ENCODE results near the gene UBE2K.
"Not testable (repeated sequence)": the region's sequence is repeated elsewhere in the genome, so short reads cannot be mapped to it uniquely, and the experiment has no call there.

- TF ChIP-seq, protein P1, sequence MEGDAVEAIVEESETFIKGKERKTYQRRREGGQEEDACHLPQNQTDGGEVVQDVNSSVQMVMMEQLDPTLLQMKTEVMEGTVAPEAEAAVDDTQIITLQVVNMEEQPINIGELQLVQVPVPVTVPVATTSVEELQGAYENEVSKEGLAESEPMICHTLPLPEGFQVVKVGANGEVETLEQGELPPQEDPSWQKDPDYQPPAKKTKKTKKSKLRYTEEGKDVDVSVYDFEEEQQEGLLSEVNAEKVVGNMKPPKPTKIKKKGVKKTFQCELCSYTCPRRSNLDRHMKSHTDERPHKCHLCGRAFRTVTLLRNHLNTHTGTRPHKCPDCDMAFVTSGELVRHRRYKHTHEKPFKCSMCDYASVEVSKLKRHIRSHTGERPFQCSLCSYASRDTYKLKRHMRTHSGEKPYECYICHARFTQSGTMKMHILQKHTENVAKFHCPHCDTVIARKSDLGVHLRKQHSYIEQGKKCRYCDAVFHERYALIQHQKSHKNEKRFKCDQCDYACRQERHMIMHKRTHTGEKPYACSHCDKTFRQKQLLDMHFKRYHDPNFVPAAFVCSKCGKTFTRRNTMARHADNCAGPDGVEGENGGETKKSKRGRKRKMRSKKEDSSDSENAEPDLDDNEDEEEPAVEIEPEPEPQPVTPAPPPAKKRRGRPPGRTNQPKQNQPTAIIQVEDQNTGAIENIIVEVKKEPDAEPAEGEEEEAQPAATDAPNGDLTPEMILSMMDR (IDR thresholded peaks at IDR 0.05): not testable (repeated sequence)
- not testable (repeated sequence) for TF ChIP-seq POLR2A (IDR thresholded peaks at IDR 0.05)
Observed at GRCh38 chr4:39656638-39657037, 41.3 kb upstream of the UBE2K start.

Measured in body of pancreas (tissue), 4 donors.